IMR-90 (cell line): ENCODE data around the gene NEUROD2. TPM values are rescaled to one million over a fixed set of nuclear protein-coding genes. Genes with fewer than 3 reads are reported as not detected.

Experiments used
- ATAC-seq: fragments of 200-7000 bp; cut with Tn5 transposase; 2 replicates; pipeline ENCODE4 v1.9.1; 2020; ENCODE audit warnings: low read depth, mild to moderate bottlenecking, moderate library complexity
- BruUV-seq: library from RNA; stranded (reverse); fragments of 400-500 nt; replicated peaks from 2 replicates; lab custom pipeline; 2021; lab: Mats Ljungman, UMichigan
- CTCF ChIA-PET: fragments of 300-600 bp; formaldehyde crosslinking; extraction: SDS; loops from one replicate; lab custom pipeline; 2021; ENCODE audit warnings: antibody characterized with exemption; lab: Yijun Ruan, JAX
- POLR2A ChIA-PET: fragments of 300-600 bp; sonication (Branson Sonifier 250); formaldehyde crosslinking; loops from one replicate; lab custom pipeline; 2022; ENCODE audit warnings: antibody characterized with exemption; ENCODE audit not compliant: unreplicated experiment; lab: Charles Lee
- DNase-seq: peaks from one replicate; pipeline ENCODE4 v3.0.0; 2013
- H2AFZ ChIP-seq: replicated peaks from 2 replicates; pipeline ENCODE3; 2013; ENCODE audit warnings: low read length, mild to moderate bottlenecking; ENCODE audit not compliant: poor library complexity
- H2AK5ac ChIP-seq: 2 replicates; pipeline ENCODE4 v1.6.1; 2013; ENCODE audit warnings: low read depth, low read length, inconsistent platforms
- H2AK9ac ChIP-seq: replicated peaks from 2 replicates; pipeline ENCODE3; 2013; ENCODE audit warnings: mild to moderate bottlenecking, low read depth, low read length, moderate library complexity; ENCODE audit not compliant: poor library complexity
- H2BK120ac ChIP-seq: 2 replicates; pipeline ENCODE4 v1.6.1; 2013; ENCODE audit warnings: low read depth, low read length, inconsistent platforms
- H2BK15ac ChIP-seq: 3 replicates; pipeline ENCODE4 v1.6.1; 2013; ENCODE audit warnings: low read depth, low read length, inconsistent platforms
- H2BK20ac ChIP-seq: 2 replicates; pipeline ENCODE4 v1.6.1; 2013; ENCODE audit warnings: low read depth, mild to moderate bottlenecking, inconsistent platforms, low read length, moderate library complexity
- H2BK5ac ChIP-seq: 2 replicates; pipeline ENCODE4 v1.6.1; 2013; ENCODE audit warnings: mild to moderate bottlenecking, low read depth, low read length, inconsistent platforms; ENCODE audit not compliant: poor library complexity, severe bottlenecking
- H3K14ac ChIP-seq: replicated peaks from 2 replicates; pipeline ENCODE4 v1.6.1; 2013; ENCODE audit warnings: low read depth, low read length, inconsistent platforms
- H3K18ac ChIP-seq: 2 replicates; pipeline ENCODE4 v1.6.1; 2013; ENCODE audit warnings: low read depth, low read length, control low read depth
- H3K23ac ChIP-seq: 2 replicates; pipeline ENCODE4 v1.6.1; 2013; ENCODE audit warnings: low read depth, low read length, inconsistent platforms
- H3K27ac ChIP-seq: 2 replicates; pipeline ENCODE4 v1.5.1; 2013; ENCODE audit warnings: mild to moderate bottlenecking, control low read depth, low read length; ENCODE audit not compliant: insufficient read depth
- H3K27me3 ChIP-seq: 2 replicates; pipeline ENCODE4 v1.6.1; 2013; ENCODE audit warnings: low read length; ENCODE audit not compliant: control insufficient read depth, insufficient read depth
- H3K36me3 ChIP-seq: 2 replicates; pipeline ENCODE4 v1.6.1; 2013; ENCODE audit warnings: low read length, mixed read lengths; ENCODE audit not compliant: control insufficient read depth, insufficient read depth
- H3K4ac ChIP-seq: 2 replicates; pipeline ENCODE4 v1.6.1; 2013; ENCODE audit warnings: low read depth, low read length, inconsistent platforms
- H3K4me1 ChIP-seq: 2 replicates; pipeline ENCODE4 v1.6.1; 2013; ENCODE audit warnings: low read length, mixed read lengths; ENCODE audit not compliant: control insufficient read depth, insufficient read depth
- H3K4me2 ChIP-seq: 2 replicates; pipeline ENCODE4 v1.6.1; 2013; ENCODE audit warnings: low read depth, mild to moderate bottlenecking, control low read depth, low read length, moderate library complexity
- H3K4me3 ChIP-seq: 2 replicates; pipeline ENCODE4 v1.5.1; 2013; ENCODE audit warnings: low read depth, mild to moderate bottlenecking, control low read depth, low read length, moderate library complexity; ENCODE audit not compliant: insufficient read depth
- H3K56ac ChIP-seq: 2 replicates; pipeline ENCODE4 v1.6.1; 2013; ENCODE audit warnings: low read length, inconsistent platforms; ENCODE audit not compliant: insufficient read depth; ENCODE audit errors: extremely low read depth
- H3K79me1 ChIP-seq, 2 experiments: 2 replicates each; pipeline ENCODE4 v1.6.1; 2013; ENCODE audit warnings: low read length in 2 of 2, inconsistent platforms in 1 of 2, low read depth in 1 of 2
- H3K9ac ChIP-seq: 2 replicates; pipeline ENCODE4 v1.6.1; 2013; ENCODE audit warnings: low read depth, low read length, control low read depth
- H3K9me1 ChIP-seq: 2 replicates; pipeline ENCODE4 v1.6.1; 2013; ENCODE audit warnings: low read length, inconsistent platforms; ENCODE audit not compliant: insufficient read depth
- H3K9me3 ChIP-seq: 2 replicates; pipeline ENCODE4 v1.6.1; 2013; ENCODE audit warnings: low read length; ENCODE audit not compliant: control insufficient read depth, insufficient read depth
- H4K20me1 ChIP-seq: 2 replicates; pipeline ENCODE4 v1.6.1; 2013; ENCODE audit warnings: low read length, inconsistent platforms; ENCODE audit not compliant: insufficient read depth
- H4K5ac ChIP-seq: 2 replicates; pipeline ENCODE4 v1.6.1; 2013; ENCODE audit warnings: mild to moderate bottlenecking, low read depth, low read length, control low read depth
- H4K8ac ChIP-seq, 2 experiments: 2 replicates each; pipeline ENCODE4 v1.6.1; 2013; ENCODE audit warnings: low read depth in 2 of 2, low read length in 2 of 2, control low read depth in 1 of 2, inconsistent platforms in 1 of 2
- H4K91ac ChIP-seq: 2 replicates; pipeline ENCODE4 v1.6.1; 2013; ENCODE audit warnings: low read depth, low read length, inconsistent platforms; ENCODE audit not compliant: insufficient read depth
- CEBPB ChIP-seq: IDR thresholded peaks from 2 replicates; pipeline ENCODE4 v1.6.1; 2012; ENCODE audit warnings: low read depth, low read length, improper control_type of control experiment
- CHD1 ChIP-seq: IDR thresholded peaks from 2 replicates; pipeline ENCODE4 v1.6.1; 2012; ENCODE audit warnings: low read depth, low read length, improper control_type of control experiment
- CTCF ChIP-seq: conservative IDR thresholded peaks from 2 replicates; pipeline ENCODE4 v1.5.1; 2012; ENCODE audit warnings: mild to moderate bottlenecking, low read depth, low read length, improper control_type of control experiment
- MAZ ChIP-seq: IDR thresholded peaks from 2 replicates; pipeline ENCODE4 v1.6.1; 2012; ENCODE audit warnings: low read depth, mild to moderate bottlenecking, low read length, improper control_type of control experiment, moderate library complexity, borderline replicate concordance
- MXI1 ChIP-seq: IDR thresholded peaks from 2 replicates; pipeline ENCODE4 v1.6.1; 2012; ENCODE audit warnings: low read depth, mild to moderate bottlenecking, low read length, moderate library complexity, borderline replicate concordance
- NFE2L2 ChIP-seq: fragments of 150-350 bp; IDR thresholded peaks from 2 replicates; pipeline ENCODE4 v1.6.1; 2016; ENCODE audit warnings: low read depth, mild to moderate bottlenecking, low read length
- POLR2A ChIP-seq: IDR thresholded peaks from 2 replicates; pipeline ENCODE4 v1.6.1; 2012; ENCODE audit warnings: mild to moderate bottlenecking, low read depth, low read length
- RCOR1 ChIP-seq: IDR thresholded peaks from 2 replicates; pipeline ENCODE4 v1.6.1; 2012; ENCODE audit warnings: mild to moderate bottlenecking, low read length, improper control_type of control experiment; ENCODE audit not compliant: insufficient replicate concordance
- SMC3 ChIP-seq: fragments of 150-350 bp; IDR thresholded peaks from 2 replicates; pipeline ENCODE4 v1.6.1; 2016; ENCODE audit warnings: low read depth, mild to moderate bottlenecking, antibody characterized with exemption, low read length, moderate library complexity
- WGBS, 2 experiments: methylation state at CpG; one replicate each; pipeline versions ENCODE4 v1.1.5 to v1.1.7; 2013; ENCODE audit warnings: missing lambda C conversion rate in 2 of 2; ENCODE audit not compliant: insufficient read length in 1 of 2; ENCODE audit errors: extremely low coverage in 2 of 2; 5-methylcytosine and 5-hydroxymethylcytosine counted together
- dilution Hi-C: fragments of 300-500 bp; cut with HindIII; formaldehyde crosslinking; loops from one replicate; pipeline ENCODE4 v1.14.3; 2018; ENCODE audit warnings: low sequenced_read_pairs; ENCODE audit not compliant: unreplicated experiment
- in situ Hi-C: fragments of 300-500 bp; cut with MboI; formaldehyde crosslinking; loops from 3 replicates; pipeline ENCODE4 v1.14.3; 2019; ENCODE audit warnings: low sequenced_read_pairs, inconsistent platforms, mixed read lengths
- intact Hi-C: fragments of 100-400 bp; cut with micrococcal nuclease; formaldehyde crosslinking; loops from 2 replicates; pipeline ENCODE4 v1.10.0; 2022
- polyA plus RNA-seq, 3 experiments: library from polyadenylated mRNA; depleted of rRNA; stranded (reverse); fragments of >200 nt; gene quantifications; 2 replicates each; pipeline ENCODE4 v1.2.3, GENCODE V29; 2012; ENCODE audit warnings: low replicate concordance in 1 of 3
- total RNA-seq: library from RNA; depleted of rRNA; stranded (reverse); fragments of >200 nt; gene quantifications from 2 replicates; pipeline ENCODE4 v1.2.3, GENCODE V29; 2012
- TF ChIP-seq, protein P1 (sequence below): fragments of 150-350 bp; IDR thresholded peaks from 2 replicates; pipeline ENCODE4 v1.6.1; 2017; ENCODE audit warnings: mild to moderate bottlenecking, antibody characterized with exemption, low read length, low read depth

NEUROD2 gene
- total and polyA plus RNA-seq, 2 of the 4 experiments (the other 2 are of a cell fraction) = not detected

GRCh38 chr17:39608142-39608981 is 642 bp upstream of the NEUROD2 start (continued):
- TF ChIP-seq, protein P1, sequence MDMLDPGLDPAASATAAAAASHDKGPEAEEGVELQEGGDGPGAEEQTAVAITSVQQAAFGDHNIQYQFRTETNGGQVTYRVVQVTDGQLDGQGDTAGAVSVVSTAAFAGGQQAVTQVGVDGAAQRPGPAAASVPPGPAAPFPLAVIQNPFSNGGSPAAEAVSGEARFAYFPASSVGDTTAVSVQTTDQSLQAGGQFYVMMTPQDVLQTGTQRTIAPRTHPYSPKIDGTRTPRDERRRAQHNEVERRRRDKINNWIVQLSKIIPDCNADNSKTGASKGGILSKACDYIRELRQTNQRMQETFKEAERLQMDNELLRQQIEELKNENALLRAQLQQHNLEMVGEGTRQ = no peak

DNA sequence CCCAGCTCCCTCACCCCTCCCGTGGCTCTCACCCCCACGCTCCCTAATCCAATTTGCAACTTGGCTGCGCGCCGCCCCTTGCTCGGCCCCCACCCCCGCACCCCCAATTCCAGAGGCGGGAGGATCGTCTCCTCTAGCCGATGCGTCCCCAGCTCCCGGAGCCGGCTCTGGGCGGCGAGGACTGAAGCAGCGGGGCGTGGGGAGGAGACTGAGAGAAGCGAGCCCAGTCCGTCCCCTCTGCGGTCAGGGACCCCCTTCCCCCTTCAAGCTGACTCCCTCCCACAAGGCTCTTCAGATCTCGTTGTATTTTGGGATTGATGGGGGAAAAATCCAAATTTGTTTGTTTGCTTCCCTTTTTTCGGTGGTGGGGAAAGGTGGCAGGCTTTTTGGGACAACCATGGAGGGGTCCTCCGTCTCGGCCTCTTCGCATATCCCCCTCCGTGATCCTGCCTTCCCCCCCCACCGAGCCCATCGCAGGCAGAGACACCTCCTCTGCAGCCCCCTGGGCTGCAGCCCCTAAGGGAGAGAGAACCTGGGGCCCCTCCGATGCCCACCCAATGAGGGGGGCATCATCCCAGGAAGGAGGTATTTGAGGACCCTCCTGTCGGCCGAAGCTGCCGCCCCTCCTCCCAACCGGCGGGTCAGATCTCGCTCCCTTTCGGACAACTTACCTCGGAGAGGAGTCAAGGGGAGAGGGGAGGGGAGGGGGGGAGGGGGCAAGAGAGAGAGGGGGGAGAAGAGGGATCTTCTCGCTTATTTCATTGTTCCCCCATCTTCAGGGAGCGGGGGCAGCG is 466 bp downstream of the NEUROD2 start:
- Histone ChIP-seq H3K9me3 (0 out of 2 replicates have a peak, but pooled peaks cover 2% of the 10 kb centered on the region), H2AFZ (no peak overlapping the region), H2AK9ac (no peak overlapping the region), H2BK15ac (no peak overlapping the region), H2BK20ac (no peak overlapping the region), H3K4me1 (no peaks in the 10 kb centered on the region; the same call in 1 of the 2 replicates), H4K91ac (no peak overlapping the region), H3K18ac (no peak overlapping the region), H3K27ac (no peak overlapping the region), H2BK5ac (no peak overlapping the region), H3K36me3 (no peaks in the 10 kb centered on the region), H3K23ac (no peak overlapping the region), H4K5ac (no peak overlapping the region), H2AK5ac (no peak overlapping the region), H2BK120ac (no peak overlapping the region), H3K27me3 (peaks cover 88% of the 10 kb centered on the region), H4K8ac (no peak overlapping the region), H4K20me1 (peaks cover 5% of the 10 kb centered on the region; the same call in 1 of the 2 replicates), H3K9me1 (no peaks in the 10 kb centered on the region), H3K4ac (no peak overlapping the region), H3K56ac (no peak overlapping the region), H3K9ac (no peak overlapping the region), H3K4me2 (no peak overlapping the region), H3K14ac (no peak overlapping the region), H3K79me1 (no peaks in the 10 kb centered on the region), H3K4me3 (no peak overlapping the region)
- no peak for ATAC-seq
- no CpG with 5 or more reads among the region's 40 CpGs for WGBS, 2 experiments
- BruUV-seq = no TSS peak
- in situ Hi-C loops (no loop called here), intact Hi-C loops (no loop called here), dilution Hi-C loops (no loop called here)
- ChIA-PET POLR2A (no interaction called here), CTCF (no interaction called here)
- TF ChIP-seq NFE2L2 (no peak), POLR2A (no peak), RCOR1 (no peak), MAZ (no peak), CEBPB (no peak), SMC3 (no peak), MXI1 (no peak), CTCF (no peak), CHD1 (no peak)
- TF ChIP-seq, protein P1 = no peak
- DNase-seq = no peak
